GM23338 (cell line): ENCODE measurements around the gene PLD1. TPM values are rescaled to one million over a fixed set of nuclear protein-coding genes. Genes with fewer than 3 reads are reported as not detected.

ENCODE experiments used
- ATAC-seq: fragments of 200-7000 bp; cut with Tn5 transposase; 3 replicates; pipeline ENCODE4 v1.9.1; 2020
- DNase-seq: peaks from one replicate; pipeline ENCODE4 v3.0.0-alpha.2; 2015; ENCODE audit warnings: low spot score
- H2AFZ ChIP-seq: fragments of 200-600 bp; sonication (generic); 2 replicates; pipeline ENCODE4 v1.8.0; 2016; ENCODE audit warnings: antibody characterized with exemption, mild to moderate bottlenecking, moderate library complexity
- H3F3A ChIP-seq: fragments of 200-600 bp; sonication (generic); replicated peaks from 2 replicates; pipeline ENCODE4 v1.8.0; 2017; ENCODE audit warnings: antibody characterized with exemption, mixed run types, low read depth
- H3K27ac ChIP-seq: fragments of 200-600 bp; sonication (generic); 2 replicates; pipeline ENCODE4 v1.6.1; 2016; ENCODE audit warnings: low read depth
- H3K27me3 ChIP-seq: fragments of 200-600 bp; sonication (generic); 2 replicates; pipeline ENCODE4 v1.8.0; 2016; ENCODE audit warnings: mild to moderate bottlenecking, mixed run types, moderate library complexity; ENCODE audit not compliant: insufficient read depth
- H3K36me3 ChIP-seq: fragments of 200-600 bp; sonication (generic); 2 replicates; pipeline ENCODE4 v1.8.0; 2016; ENCODE audit warnings: mild to moderate bottlenecking; ENCODE audit not compliant: insufficient read depth
- H3K4me1 ChIP-seq: fragments of 200-600 bp; sonication (generic); 2 replicates; pipeline ENCODE4 v1.8.0; 2016; ENCODE audit warnings: mild to moderate bottlenecking, moderate library complexity; ENCODE audit not compliant: insufficient read depth
- H3K4me2 ChIP-seq: fragments of 200-600 bp; sonication (generic); 2 replicates; pipeline ENCODE4 v1.7.1; 2017; ENCODE audit warnings: mixed run types
- H3K4me3 ChIP-seq: fragments of 200-600 bp; sonication (generic); 2 replicates; pipeline ENCODE4 v1.6.1; 2016; ENCODE audit warnings: mixed run types
- H3K79me2 ChIP-seq: fragments of 200-600 bp; sonication (generic); replicated peaks from 2 replicates; pipeline ENCODE4 v1.8.0; 2017; ENCODE audit warnings: mild to moderate bottlenecking; ENCODE audit not compliant: insufficient read depth
- H3K9me2 ChIP-seq: fragments of 200-600 bp; sonication (generic); 2 replicates; pipeline ENCODE4 v1.8.0; 2017; ENCODE audit not compliant: insufficient read depth
- H4K20me1 ChIP-seq: fragments of 200-600 bp; sonication (generic); replicated peaks from 2 replicates; pipeline ENCODE4 v1.8.0; 2017; ENCODE audit warnings: mild to moderate bottlenecking; ENCODE audit not compliant: insufficient read depth
- H3K27ac Mint-ChIP-seq: 2 replicates; pipeline ENCODE4 v1.8.0; 2020; ENCODE audit warnings: inconsistent platforms, mild to moderate bottlenecking, moderate library complexity, mixed read lengths
- H3K27me3 Mint-ChIP-seq: 3 replicates; pipeline ENCODE4 v1.8.0; 2022; ENCODE audit warnings: low read depth, mild to moderate bottlenecking, moderate library complexity, mixed read lengths, inconsistent platforms; ENCODE audit not compliant: insufficient read depth, poor library complexity
- H3K36me3 Mint-ChIP-seq: 3 replicates; pipeline ENCODE4 v1.8.0; 2021; ENCODE audit warnings: low read depth, mild to moderate bottlenecking, inconsistent platforms, moderate library complexity, mixed read lengths
- H3K4me1 Mint-ChIP-seq: 3 replicates; pipeline ENCODE4 v1.8.0; 2020; ENCODE audit warnings: mild to moderate bottlenecking, inconsistent platforms, mixed read lengths
- H3K4me3 Mint-ChIP-seq: 3 replicates; pipeline ENCODE4 v1.8.0; 2021; ENCODE audit warnings: moderate library complexity, mild to moderate bottlenecking, inconsistent platforms, mixed read lengths
- H3K9me3 Mint-ChIP-seq: 3 replicates; pipeline ENCODE4 v1.8.0; 2020; ENCODE audit warnings: moderate library complexity, mild to moderate bottlenecking, inconsistent platforms, mixed read lengths
- CREB1 ChIP-seq: fragments of 250-450 bp; sonication (Bioruptor Pico); IDR thresholded peaks from 2 replicates; pipeline ENCODE4 v1.5.0; 2020; ENCODE audit warnings: low read depth, mild to moderate bottlenecking, moderate library complexity
- CTCF ChIP-seq, 2 experiments: fragments of 200-600 bp in 1 of 2; sonication (generic) in 1 of 2; conservative IDR thresholded peaks; 2 replicates each; pipeline versions ENCODE4 v1.5.1 to v1.6.1; 2016 to 2017; ENCODE audit warnings: antibody characterized with exemption in 2 of 2, low read depth in 2 of 2, mild to moderate bottlenecking in 2 of 2, moderate library complexity in 1 of 2
- ETS1 ChIP-seq: IDR thresholded peaks from 2 replicates; pipeline ENCODE4 v1.6.1; 2016; ENCODE audit warnings: antibody characterized with exemption
- EZH2 ChIP-seq: fragments of 200-600 bp; sonication (generic); IDR thresholded peaks from one replicate; pipeline ENCODE4 v1.8.0; 2017; ENCODE audit warnings: antibody characterized with exemption, mild to moderate bottlenecking, low read depth; ENCODE audit not compliant: unreplicated experiment
- EZH2phosphoT487 ChIP-seq: fragments of 200-600 bp; sonication (generic); IDR thresholded peaks from one replicate; pipeline ENCODE4 v1.8.1; 2018; ENCODE audit warnings: antibody characterized with exemption; ENCODE audit not compliant: unreplicated experiment
- JUNB ChIP-seq: IDR thresholded peaks from one replicate; pipeline ENCODE4 v1.6.1; 2016; ENCODE audit warnings: antibody characterized with exemption; ENCODE audit not compliant: unreplicated experiment
- NANOG ChIP-seq: IDR thresholded peaks from 2 replicates; pipeline ENCODE4 v1.6.1; 2016; ENCODE audit warnings: antibody characterized with exemption, borderline replicate concordance
- STAT1 ChIP-seq: IDR thresholded peaks from one replicate; pipeline ENCODE4 v1.6.1; 2016; ENCODE audit warnings: antibody characterized with exemption; ENCODE audit not compliant: unreplicated experiment
- ZNF114 ChIP-seq: fragments of 250-450 bp; sonication (Bioruptor Pico); IDR thresholded peaks from 2 replicates; pipeline ENCODE4 v1.5.0; 2020; ENCODE audit warnings: mild to moderate bottlenecking, moderate library complexity
- ZNF331 ChIP-seq: fragments of 250-450 bp; sonication (Bioruptor Pico); IDR thresholded peaks from 2 replicates; pipeline ENCODE4 v1.5.0; 2020; ENCODE audit warnings: low read depth, mild to moderate bottlenecking, moderate library complexity
- ZNF462 ChIP-seq: fragments of 250-450 bp; sonication (Bioruptor Pico); IDR thresholded peaks from 2 replicates; pipeline ENCODE4 v1.5.0; 2020; ENCODE audit warnings: mild to moderate bottlenecking, moderate library complexity
- polyA plus RNA-seq: library from polyadenylated mRNA; unstranded; fragments of >200 nt; fragmentation: Nextera tagmentation; extraction: Ambion mirVana; gene quantifications from 2 replicates; pipeline ENCODE4 v1.2.1, GENCODE V29; 2016
- total RNA-seq: library from RNA; depleted of rRNA; stranded (reverse); fragments of >200 nt; shearing (Covaris generic); gene quantifications from 2 replicates; pipeline ENCODE4 v1.2.3, GENCODE V29; 2014

The PLD1 gene
- total and polyA plus RNA-seq, 2 experiments from 2014 or later = 1.4 to 2.2 TPM

- Mint-ChIP-seq H3K27ac (no peak overlapping the region), H3K9me3 (no peaks in the 10 kb centered on the region), H3K4me3 (no peak overlapping the region), H3K4me1 (peaks cover 18% of the 10 kb centered on the region), H3K36me3 (no peaks in the 10 kb centered on the region), H3K27me3 (peaks cover 2% of the 10 kb centered on the region)
- no peak for ATAC-seq
- H4K20me1 ChIP-seq = no peaks in the 10 kb centered on the region
- no peaks in the 10 kb centered on the region for H3K9me2 ChIP-seq
- no peak for TF ChIP-seq CTCF (conservative IDR thresholded peaks at IDR 0.05; ENCODE audit: low read depth in 2 of 2)
- TF ChIP-seq CREB1 (CRISPR knock-in tag) = no peak
- H2AFZ ChIP-seq = no peak overlapping the region
- no peaks in the 10 kb centered on the region for H3K36me3 ChIP-seq
- no peak overlapping the region for H3K27ac ChIP-seq
- peaks cover 12% of the 10 kb centered on the region for H3K4me1 ChIP-seq
- no peaks in the 10 kb centered on the region for H3F3A ChIP-seq
- no peak for DNase-seq
- H3K4me2 ChIP-seq = no peak overlapping the region
- H3K27me3 ChIP-seq = no peaks in the 10 kb centered on the region
- no peaks in the 10 kb centered on the region for H3K79me2 ChIP-seq
- no peak overlapping the region for H3K4me3 ChIP-seq
Measured at GRCh38 chr3:171733561-171733960, 76.7 kb downstream of the PLD1 start.

- Histone ChIP-seq H3K79me2 (no peaks in the 10 kb centered on the region), H3K4me3 (no peak overlapping the region), H2AFZ (no peak overlapping the region), H3F3A (no peaks in the 10 kb centered on the region), H3K9me2 (no peaks in the 10 kb centered on the region), H4K20me1 (no peaks in the 10 kb centered on the region), H3K27ac (no peak overlapping the region), H3K4me2 (no peak overlapping the region), H3K36me3 (no peaks in the 10 kb centered on the region), H3K27me3 (no peaks in the 10 kb centered on the region), H3K4me1 (peaks cover 12% of the 10 kb centered on the region)
- no peak overlapping the region for H3K27ac Mint-ChIP-seq
- peaks cover 2% of the 10 kb centered on the region for H3K27me3 Mint-ChIP-seq
- peaks cover 18% of the 10 kb centered on the region for H3K4me1 Mint-ChIP-seq
- ATAC-seq = no peak; the same call in 2 of the 3 replicates
- no peaks in the 10 kb centered on the region for H3K9me3 Mint-ChIP-seq
- no peaks in the 10 kb centered on the region for H3K36me3 Mint-ChIP-seq
- no peak for DNase-seq
- no peak overlapping the region for H3K4me3 Mint-ChIP-seq
- TF ChIP-seq CREB1 (CRISPR knock-in tag) (no peak), EZH2phosphoT487 (no peak), ZNF462 (CRISPR knock-in tag) (no peak), JUNB (no peak), STAT1 (no peak), EZH2 (no peak), ZNF331 (CRISPR knock-in tag) (no peak), ZNF114 (CRISPR knock-in tag) (no peak), NANOG (no peak), ETS1 (no peak)
Measured at GRCh38 chr3:171732756-171733155, 77.5 kb downstream of the PLD1 start.
